B cell (primary cell): Measurements from ENCODE around the gene CALY.

Experiments
- CTCF ChIP-seq: fragments of 200-600 bp; IDR thresholded peaks from one replicate; pipeline ENCODE4 v1.8.0; 2022; ENCODE audit warnings: antibody characterized with exemption, mild to moderate bottlenecking
- EZH2 ChIP-seq: IDR thresholded peaks from 2 replicates; pipeline ENCODE4 v1.6.1; 2012; ENCODE audit warnings: borderline replicate concordance, low read depth, mild to moderate bottlenecking, moderate library complexity, low read length; ENCODE audit not compliant: insufficient read depth, poor library complexity, severe bottlenecking

GRCh38 chr10:133282846-133283390, 53.8 kb downstream of the CALY start:
- TF ChIP-seq CTCF (no peak), EZH2 (no peak)
